CD14-positive monocyte (primary cell): ENCODE measurements around the gene RNF128. TPM values are rescaled to one million over a fixed set of nuclear protein-coding genes. Genes with fewer than 3 reads are reported as not detected.
A peak's percentile ranks its signal among the peaks of the same experiment; 100 is the strongest.

Source experiments
- DNase-seq, 3 donors: peaks; one replicate each; pipeline ENCODE4 v3.0.0-alpha.2; 2011 to 2022
- H2AFZ ChIP-seq: 2 replicates; pipeline ENCODE4 v1.6.0; 2012; ENCODE audit warnings: mild to moderate bottlenecking, low read depth, low read length, inconsistent platforms; ENCODE audit not compliant: insufficient read depth, poor library complexity, severe bottlenecking
- H3K27ac ChIP-seq, 2 donors: 1 replicate in 1 of 2; 2 replicates in 1 of 2; pipeline ENCODE4 v1.5.1; 2012 to 2013; ENCODE audit warnings: low read length in 2 of 2, control low read depth in 1 of 2, inconsistent platforms in 1 of 2, low read depth in 1 of 2, mild to moderate bottlenecking in 1 of 2
- H3K27me3 ChIP-seq, 2 donors: one replicate each; pipeline versions ENCODE4 v1.6.0 to v1.6.1; 2011 to 2013; ENCODE audit warnings: low read length in 2 of 2; ENCODE audit not compliant: control insufficient read depth in 2 of 2, insufficient read depth in 2 of 2
- H3K36me3 ChIP-seq, 2 donors: replicated peaks in 1 of 2; 1 replicate in 1 of 2; 2 replicates in 1 of 2; pipeline versions ENCODE4 v1.5.1 to v1.6.1; 2012 to 2013; ENCODE audit warnings: low read length in 2 of 2, control low read depth in 1 of 2, inconsistent platforms in 1 of 2, mild to moderate bottlenecking in 1 of 2; ENCODE audit not compliant: insufficient read depth in 2 of 2, control insufficient read depth in 1 of 2
- H3K4me1 ChIP-seq, 2 donors: 1 replicate in 1 of 2; 2 replicates in 1 of 2; pipeline versions ENCODE4 v1.5.1 to v1.6.1; 2012 to 2013; ENCODE audit warnings: low read length in 2 of 2, control low read depth in 1 of 2, inconsistent platforms in 1 of 2, mild to moderate bottlenecking in 1 of 2, moderate library complexity in 1 of 2; ENCODE audit not compliant: insufficient read depth in 2 of 2, control insufficient read depth in 1 of 2
- H3K4me2 ChIP-seq: replicated peaks from 2 replicates; pipeline ENCODE3; 2012; ENCODE audit warnings: low read length, moderate library complexity, mild to moderate bottlenecking; ENCODE audit not compliant: poor library complexity, severe bottlenecking; ENCODE audit errors: extremely low read depth
- H3K4me3 ChIP-seq, 3 experiments: fragments of 200-600 bp in 1 of 3; sonication (generic) in 1 of 3; replicated peaks in 1 of 3; 1 replicate in 2 of 3; 2 replicates in 1 of 3; pipeline ENCODE4 v1.5.1; 2011 to 2013; ENCODE audit warnings: low read length in 3 of 3, mild to moderate bottlenecking in 3 of 3, control low read depth in 2 of 3, low read depth in 2 of 3, inconsistent platforms in 1 of 3, moderate library complexity in 1 of 3
- H3K79me2 ChIP-seq: 2 replicates; pipeline ENCODE4 v1.6.0; 2012; ENCODE audit warnings: mild to moderate bottlenecking, control low read depth, inconsistent platforms, low read length, moderate library complexity; ENCODE audit not compliant: insufficient read depth
- H3K9ac ChIP-seq: 2 replicates; pipeline ENCODE4 v1.6.0; 2017; ENCODE audit warnings: low read length, mild to moderate bottlenecking; ENCODE audit not compliant: insufficient read depth, poor library complexity, severe bottlenecking
- H3K9me3 ChIP-seq, 2 donors: replicated peaks in 1 of 2; 1 replicate in 1 of 2; 2 replicates in 1 of 2; pipeline versions ENCODE4 v1.5.1 to v1.6.1; 2012 to 2013; ENCODE audit warnings: low read length in 2 of 2, control low read depth in 1 of 2; ENCODE audit not compliant: control insufficient read depth in 1 of 2, insufficient read depth in 1 of 2
- H4K20me1 ChIP-seq: 2 replicates; pipeline ENCODE4 v1.6.0; 2012; ENCODE audit warnings: mild to moderate bottlenecking, low read length, control low read depth, moderate library complexity; ENCODE audit not compliant: insufficient read depth
- H3K27ac Mint-ChIP-seq, 7 donors: one replicate each; pipeline ENCODE4 v1.8.0; 2020; ENCODE audit warnings: mild to moderate bottlenecking in 7 of 7, mixed read lengths in 7 of 7, moderate library complexity in 6 of 7, inconsistent platforms in 2 of 7
- H3K27me3 Mint-ChIP-seq, 3 donors: one replicate each; pipeline ENCODE4 v1.8.0; 2021 to 2022; ENCODE audit warnings: low read depth in 3 of 3, mild to moderate bottlenecking in 3 of 3, mixed read lengths in 3 of 3, moderate library complexity in 3 of 3, inconsistent platforms in 1 of 3
- H3K36me3 Mint-ChIP-seq, 2 donors: one replicate each; pipeline ENCODE4 v1.8.0; 2020; ENCODE audit warnings: mixed read lengths in 2 of 2, inconsistent platforms in 1 of 2, mild to moderate bottlenecking in 1 of 2
- H3K4me1 Mint-ChIP-seq: one replicate; pipeline ENCODE4 v1.8.0; 2020; ENCODE audit warnings: mild to moderate bottlenecking, mixed read lengths
- H3K4me3 Mint-ChIP-seq, 2 donors: one replicate each; pipeline ENCODE4 v1.8.0; 2020; ENCODE audit warnings: mild to moderate bottlenecking in 2 of 2, mixed read lengths in 2 of 2, moderate library complexity in 1 of 2
- H3K9me3 Mint-ChIP-seq, 7 donors: one replicate each; pipeline ENCODE4 v1.8.0; 2020 to 2022; ENCODE audit warnings: mixed read lengths in 7 of 7, mild to moderate bottlenecking in 6 of 7, moderate library complexity in 6 of 7, inconsistent platforms in 2 of 7
- CTCF ChIP-seq: fragments of 200-600 bp; IDR thresholded peaks from one replicate; pipeline ENCODE4 v1.8.0; 2022; ENCODE audit warnings: antibody characterized with exemption, mild to moderate bottlenecking
- WGBS: methylation state at CpG from one replicate; pipeline ENCODE4 v1.1.5; 2013; ENCODE audit warnings: missing lambda C conversion rate; ENCODE audit not compliant: insufficient coverage; 5-methylcytosine and 5-hydroxymethylcytosine counted together
- intact Hi-C, 2 donors: fragments of 100-400 bp; cut with micrococcal nuclease; formaldehyde crosslinking; loops; one replicate each; pipeline versions ENCODE4 v1.15.0 to v1.15.1; 2023
- polyA plus RNA-seq, 3 donors: library from polyadenylated mRNA; depleted of rRNA in 1 of 3; unstranded in 2 of 3; stranded (reverse) in 1 of 3; fragments of 300-500 nt in 2 of 3; fragments of >200 nt in 1 of 3; fragmentation: Illumina TruSeq in 2 of 3; gene quantifications; 1 replicate in 2 of 3; 2 replicates in 1 of 3; pipeline ENCODE4 v1.2.3, GENCODE V29; 2012 to 2021

Gene RNF128
- polyA plus RNA-seq, 3 donors = not detected

DNA sequence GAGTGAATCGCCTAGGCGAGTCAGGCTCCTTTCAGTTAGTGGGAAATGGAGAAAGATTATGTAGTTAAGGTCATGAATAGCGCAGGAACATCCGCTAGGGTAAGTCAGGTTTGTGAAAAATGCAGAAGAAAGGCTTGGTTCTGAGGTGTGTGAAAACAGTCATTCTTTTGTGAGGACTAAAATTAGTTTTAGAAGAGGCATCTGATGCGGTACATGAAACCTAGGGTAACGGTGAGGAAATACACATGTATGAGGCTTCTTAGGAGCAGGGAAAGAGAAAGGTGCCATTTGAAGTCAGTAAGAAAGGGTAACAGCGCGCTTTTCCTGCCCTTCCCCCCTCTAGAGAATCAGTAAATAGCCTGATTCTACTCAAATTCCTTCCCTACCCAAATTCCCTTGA is 570 bp upstream of the RNF128 start:
- no peak overlapping the region for H3K4me3 ChIP-seq
- Mint-ChIP-seq H3K27me3 (peaks cover 25 to 31% (median 26%) of the 10 kb centered on the region in 3 donors), H3K36me3 (no peaks in the 10 kb centered on the region), H3K4me1 (no peaks in the 10 kb centered on the region), H3K9me3 (peaks cover 0 to 7% (median 4%) of the 10 kb centered on the region in 7 donors), H3K27ac (no peak overlapping the region), H3K4me3 (peak overlapping the region in 1 of 2 donors; percentile 7)
- peaks cover 0 to 7% of the 10 kb centered on the region in 2 donors for H3K9me3 ChIP-seq
- no peaks in the 10 kb centered on the region for H4K20me1 ChIP-seq
- TF ChIP-seq CTCF = no peak
- intact Hi-C loops = no loop called here
- 27% methylated on average over 2 of the region's 8 CpGs for WGBS
- no peaks in the 10 kb centered on the region for H3K36me3 ChIP-seq
- no peak overlapping the region for H2AFZ ChIP-seq
- H3K9ac ChIP-seq = no peak overlapping the region
- H3K27me3 ChIP-seq = peaks cover 19 to 46% of the 10 kb centered on the region in 2 donors
- no peak overlapping the region for H3K4me2 ChIP-seq
- no peaks in the 10 kb centered on the region for H3K79me2 ChIP-seq
- H3K27ac ChIP-seq = no peak overlapping the region
- no peaks in the 10 kb centered on the region for H3K4me1 ChIP-seq
- no peak for DNase-seq

DNA sequence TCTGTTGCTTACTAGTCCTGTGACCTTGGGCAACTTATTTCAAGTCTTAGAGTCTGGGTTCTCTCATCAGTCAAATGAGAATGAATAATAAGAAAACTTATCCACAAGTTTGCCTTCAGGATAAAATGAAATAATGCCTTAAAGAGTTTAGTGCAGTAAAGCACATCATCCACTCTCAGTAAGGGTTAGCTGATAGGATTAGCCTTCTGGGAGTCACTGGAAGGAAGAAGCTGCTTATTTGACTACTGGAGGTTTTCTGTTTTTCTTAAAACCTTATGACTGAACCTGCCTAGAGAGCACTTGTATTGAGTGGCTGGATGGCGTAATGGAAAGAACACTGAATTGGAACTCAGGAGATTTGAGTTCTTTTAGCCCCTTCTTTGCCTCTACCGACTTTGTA is 1.8 kb downstream of the RNF128 start:
- peaks cover 25 to 34% (median 30%) of the 10 kb centered on the region in 3 donors for H3K27me3 Mint-ChIP-seq
- Histone ChIP-seq H3K4me3 (no peak overlapping the region), H3K9ac (no peak overlapping the region), H4K20me1 (no peaks in the 10 kb centered on the region), H2AFZ (no peak overlapping the region), H3K27ac (no peak overlapping the region), H3K27me3 (peaks cover 19 to 46% of the 10 kb centered on the region in 2 donors), H3K79me2 (no peaks in the 10 kb centered on the region), H3K4me2 (no peak overlapping the region), H3K4me1 (no peaks in the 10 kb centered on the region), H3K9me3 (peaks cover 0 to 7% of the 10 kb centered on the region in 2 donors), H3K36me3 (no peaks in the 10 kb centered on the region)
- H3K4me1 Mint-ChIP-seq = no peaks in the 10 kb centered on the region
- no peak for TF ChIP-seq CTCF
- no peak for DNase-seq
- no peak overlapping the region for H3K27ac Mint-ChIP-seq
- no peaks in the 10 kb centered on the region for H3K36me3 Mint-ChIP-seq
- H3K9me3 Mint-ChIP-seq = peaks cover 0 to 7% (median under 1%) of the 10 kb centered on the region in 7 donors
- H3K4me3 Mint-ChIP-seq = no peak overlapping the region
- no CpG with 5 or more reads among the region's 2 CpGs for WGBS
- intact Hi-C loops = no loop called here
